Psoas muscle (tissue), 8 donors: ENCODE results near the gene AMN. TPM values are rescaled to one million over a fixed set of nuclear protein-coding genes. Genes with fewer than 3 reads are reported as not detected.

Experiments used
- ATAC-seq, 4 donors: fragments of 200-7000 bp; cut with Tn5 transposase; one replicate each; pipeline ENCODE4 v1.9.1; 2020; ENCODE audit warnings: moderate library complexity in 3 of 4, mild to moderate bottlenecking in 2 of 4
- DNase-seq, 2 donors: peaks; one replicate each; pipeline ENCODE4 v3.0.0-alpha.2; 2020
- H3K27ac ChIP-seq: fragments of 200-600 bp; one replicate; pipeline ENCODE4 v1.8.0; 2022
- H3K27me3 ChIP-seq, 3 donors: fragments of 200-600 bp in 1 of 3; one replicate each; pipeline versions ENCODE4 v1.6.1 to v1.8.0; 2013 to 2022; ENCODE audit warnings: low read length in 2 of 3, mild to moderate bottlenecking in 2 of 3, moderate library complexity in 1 of 3; ENCODE audit not compliant: insufficient read depth in 3 of 3
- H3K36me3 ChIP-seq, 2 donors: fragments of 200-600 bp in 1 of 2; one replicate each; pipeline versions ENCODE4 v1.6.1 to v1.8.0; 2013 to 2022; ENCODE audit warnings: low read depth in 1 of 2, mild to moderate bottlenecking in 1 of 2, moderate library complexity in 1 of 2; ENCODE audit not compliant: insufficient read depth in 1 of 2
- H3K4me1 ChIP-seq: fragments of 200-600 bp; one replicate; pipeline ENCODE4 v1.8.0; 2022
- H3K4me3 ChIP-seq: fragments of 200-600 bp; one replicate; pipeline ENCODE4 v1.8.0; 2022; ENCODE audit warnings: mild to moderate bottlenecking
- H3K9me3 ChIP-seq: fragments of 200-600 bp; one replicate; pipeline ENCODE4 v1.8.0; 2022
- CTCF ChIP-seq: fragments of 200-600 bp; IDR thresholded peaks from one replicate; pipeline ENCODE4 v1.8.0; 2022; ENCODE audit warnings: antibody characterized with exemption
- WGBS, 3 donors: extraction: QIAGEN DNeasy Blood & Tissue Kit; methylation state at CpG; one replicate each; pipeline versions ENCODE4 v1.1.6 to v1.1.7; 2013; 5-methylcytosine and 5-hydroxymethylcytosine counted together
- intact Hi-C, 2 donors: fragments of 100-400 bp; cut with DNase I; formaldehyde crosslinking; loops; one replicate each; pipeline versions ENCODE4 v1.11.0 to v1.14.2; 2022
- polyA plus RNA-seq, 3 donors: library from polyadenylated mRNA; stranded (reverse); fragments of 200-250 nt; gene quantifications; one replicate each; pipeline ENCODE4 v1.2.3, GENCODE V29; 2013
- total RNA-seq, 4 donors: library from RNA; stranded (reverse); fragmentation: NEBNext Ultra II Directional in 2 of 4; extraction: Animal tissue kit (Norgen Biotek cat#: 25700) in 2 of 4; gene quantifications; one replicate each; pipeline versions ENCODE4 v1.2.1 to v1.2.4, GENCODE V29; 2021 to 2023
- donor health status: healthy with polysubstance abuse.
- donor health status: DM: no; HTN: no; CAD: no; lungs with moderate emphysema.
- donor health status: Bipolar disorder and iron deficiency.
- donor health status: healthy.
- donor health status: DM: yes; HTN: yes; CAD: no.
- donor health status: DM: no; HTN: no; CAD: no.
- donor health status: DM: no; HTN: no; CAD: no.
- donor health status: DM: yes; HTN: yes; CAD: no.

The AMN gene
- total and polyA plus RNA-seq, 7 donors, result 0.18 to 0.19 (median 0.18) TPM; not detected in 4

- DNase-seq, result no peak
- Histone ChIP-seq H3K27ac (no peak overlapping the region), H3K4me1 (peaks cover 13% of the 10 kb centered on the region), H3K36me3 (peaks cover 0 to 23% of the 10 kb centered on the region in 2 donors), H3K4me3 (no peak overlapping the region), H3K27me3 (no peaks in the 10 kb centered on the region), H3K9me3 (no peaks in the 10 kb centered on the region)
- intact Hi-C loops, result no loop called here
- no peak for TF ChIP-seq CTCF
- WGBS, 3 donors, result 96 to 98% (median 96%) methylated on average over 14 of the region's 14 CpGs
- ATAC-seq, result no peak
Measured at GRCh38 chr14:102883554-102883953, 38.9 kb upstream of the AMN start.

- intact Hi-C loops, result no loop called here
- ATAC-seq (no peak), DNase-seq (no peak)
- H3K4me3 ChIP-seq, result no peak overlapping the region
- peaks cover 13% of the 10 kb centered on the region for H3K4me1 ChIP-seq
- no peak overlapping the region for H3K27ac ChIP-seq
- H3K9me3 ChIP-seq, result no peaks in the 10 kb centered on the region
- H3K36me3 ChIP-seq, result peaks cover 0 to 36% of the 10 kb centered on the region in 2 donors
- H3K27me3 ChIP-seq, result no peaks in the 10 kb centered on the region
- 97 to 99% (median 97%) methylated on average over 22 of the region's 22 CpGs for WGBS, 3 donors
- no peak for TF ChIP-seq CTCF
Measured at GRCh38 chr14:102885737-102886447, 36.6 kb upstream of the AMN start.

GRCh38 chr14:102888748-102889147 is 33.7 kb upstream of the AMN start:
- peaks cover 0 to 36% of the 10 kb centered on the region in 2 donors for H3K36me3 ChIP-seq
- no peak for TF ChIP-seq CTCF
- H3K4me1 ChIP-seq, result no peaks in the 10 kb centered on the region
- no peaks in the 10 kb centered on the region for H3K27me3 ChIP-seq
- no peak overlapping the region for H3K27ac ChIP-seq
- H3K4me3 ChIP-seq, result no peak overlapping the region
- ATAC-seq, result no peak
- intact Hi-C loops, result no loop called here
- DNase-seq, result no peak
- WGBS, 3 donors, result 78 to 86% (median 86%) methylated on average over 1 of the region's 1 CpG
- H3K9me3 ChIP-seq, result no peaks in the 10 kb centered on the region

- Histone ChIP-seq H3K27me3 (no peaks in the 10 kb centered on the region), H3K36me3 (peaks cover 0 to 36% of the 10 kb centered on the region in 2 donors), H3K9me3 (no peaks in the 10 kb centered on the region), H3K27ac (no peak overlapping the region), H3K4me1 (no peaks in the 10 kb centered on the region), H3K4me3 (no peak overlapping the region)
- 96 to 97% (median 97%) methylated on average over 7 of the region's 7 CpGs for WGBS, 3 donors
- ATAC-seq, result no peak
- no peak for DNase-seq
- TF ChIP-seq CTCF, result no peak
- intact Hi-C loops, result no loop called here
Measured at GRCh38 chr14:102889615-102890014, 32.8 kb upstream of the AMN start.

GRCh38 chr14:102891111-102891510 is 31.4 kb upstream of the AMN start:
- intact Hi-C loops, result no loop called here
- Histone ChIP-seq H3K27ac (no peak overlapping the region), H3K4me3 (no peak overlapping the region), H3K9me3 (no peaks in the 10 kb centered on the region), H3K27me3 (no peaks in the 10 kb centered on the region), H3K36me3 (peaks cover 0 to 37% of the 10 kb centered on the region in 2 donors), H3K4me1 (no peaks in the 10 kb centered on the region)
- TF ChIP-seq CTCF, result no peak
- 84 to 88% (median 87%) methylated on average over 15 of the region's 15 CpGs for WGBS, 3 donors
- ATAC-seq (no peak), DNase-seq (no peak)
